NCI-H2171 (cell line): Measurements from ENCODE around the gene SCN5A.

Experiments
- DNase-seq: peaks from one replicate; lab custom pipeline; 2025; lab: John Stamatoyannopoulos, UW

SCN5A gene

GRCh38 chr3:38599886-38600285 is 49.6 kb downstream of the SCN5A start:
- DNase-seq: no peak

GRCh38 chr3:38598791-38599190 is 50.7 kb downstream of the SCN5A start:
- DNase-seq: no peak

- DNase-seq: no peak
Measured at GRCh38 chr3:38597502-38598060, 51.9 kb downstream of the SCN5A start.

- no peak for DNase-seq
Measured at GRCh38 chr3:38595393-38595792, 54.1 kb downstream of the SCN5A start.

GRCh38 chr3:38590521-38590920 is 59.0 kb downstream of the SCN5A start:
- DNase-seq: no peak

GRCh38 chr3:38588995-38589937 is 60.2 kb downstream of the SCN5A start:
- DNase-seq: no peak

- DNase-seq: no peak
Measured at GRCh38 chr3:38588371-38588971, 61.0 kb downstream of the SCN5A start.

- DNase-seq: no peak
Measured at GRCh38 chr3:38587548-38588131, 61.8 kb downstream of the SCN5A start.

GRCh38 chr3:38586546-38587520 is 62.7 kb downstream of the SCN5A start:
- DNase-seq: no peak

- no peak for DNase-seq
Measured at GRCh38 chr3:38585791-38586420, 63.6 kb downstream of the SCN5A start.

GRCh38 chr3:38583688-38584087 is 65.8 kb downstream of the SCN5A start:
- no peak for DNase-seq

GRCh38 chr3:38582941-38583645 is 66.4 kb downstream of the SCN5A start:
- DNase-seq: no peak

- no peak for DNase-seq
Measured at GRCh38 chr3:38582316-38582715, 67.2 kb downstream of the SCN5A start.

- DNase-seq: no peak
Measured at GRCh38 chr3:38581774-38582173, 67.7 kb downstream of the SCN5A start.

- DNase-seq: no peak
Measured at GRCh38 chr3:38580450-38581382, 68.8 kb downstream of the SCN5A start.

- no peak for DNase-seq
Measured at GRCh38 chr3:38579551-38580449, 69.7 kb downstream of the SCN5A start.

GRCh38 chr3:38579141-38579540 is 70.3 kb downstream of the SCN5A start:
- no peak for DNase-seq

- no peak for DNase-seq
Measured at GRCh38 chr3:38578551-38578950, 70.9 kb downstream of the SCN5A start.
